Measurements from ENCODE around the gene TRRAP.
"Not testable (repeated sequence)": the region's sequence is repeated elsewhere in the genome, so short reads cannot be mapped to it uniquely, and the experiment has no call there.

TRRAP gene

GRCh38 chr7:98872328-98872924, 5.9 kb upstream of the TRRAP start:
- DNase-seq = peak; percentile 54
- Mint-ChIP-seq H3K36me3 (no peaks in the 10 kb centered on the region), H3K4me1 (peaks cover 7% of the 10 kb centered on the region), H3K9me3 (no peaks in the 10 kb centered on the region), H3K4me3 (no peak overlapping the region), H3K27me3 (peaks cover 72% of the 10 kb centered on the region), H3K27ac (no peak overlapping the region)
- CTCF ChIA-PET = interaction anchor here (0.6 to 2.5 kb wide), 7 partner anchors 11 to 86 kb away, joined by 3 to 10 read pairs (median 3); no protein-coding TSS in a partner anchor

GRCh38 chr7:98873610-98874009, 4.7 kb upstream of the TRRAP start:
- DNase-seq, H3K36me3 Mint-ChIP-seq, H3K4me1 Mint-ChIP-seq, H3K4me3 Mint-ChIP-seq, H3K27ac Mint-ChIP-seq, H3K9me3 Mint-ChIP-seq, CTCF ChIA-PET: not testable (repeated sequence)
- peaks cover 62% of the 10 kb centered on the region for H3K27me3 Mint-ChIP-seq

GRCh38 chr7:98874942-98875341, 3.4 kb upstream of the TRRAP start:
- Mint-ChIP-seq H3K9me3 (no peaks in the 10 kb centered on the region), H3K4me1 (peaks cover 12% of the 10 kb centered on the region), H3K36me3 (peaks cover 5% of the 10 kb centered on the region), H3K4me3 (no peak overlapping the region), H3K27ac (no peak overlapping the region), H3K27me3 (peaks cover 48% of the 10 kb centered on the region)
- no peak for DNase-seq
- CTCF ChIA-PET = interaction anchor here (0.6 kb wide), 2 partner anchors 33 to 504 kb away, joined by 3 to 4 read pairs; no protein-coding TSS in a partner anchor

GRCh38 chr7:98875501-98875900, 2.8 kb upstream of the TRRAP start:
- H3K9me3 Mint-ChIP-seq = no peaks in the 10 kb centered on the region

GRCh38 chr7:98877146-98877545, 1.2 kb upstream of the TRRAP start:
- Mint-ChIP-seq H3K9me3 (no peaks in the 10 kb centered on the region), H3K4me1 (peaks cover 17% of the 10 kb centered on the region), H3K4me3 (peak overlapping the region; percentile 64), H3K27me3 (peaks cover 32% of the 10 kb centered on the region), H3K36me3 (peaks cover 12% of the 10 kb centered on the region), H3K27ac (peak overlapping the region; percentile 73)
- DNase-seq = no peak
- CTCF ChIA-PET = no interaction called here

More at GRCh38 chr7:98875501-98875900, 2.8 kb upstream of the TRRAP start:
- Mint-ChIP-seq H3K36me3 (peaks cover 5% of the 10 kb centered on the region), H3K27ac (no peak overlapping the region), H3K4me1 (peaks cover 14% of the 10 kb centered on the region), H3K27me3 (peaks cover 43% of the 10 kb centered on the region), H3K4me3 (no peak overlapping the region)
- CTCF ChIA-PET = no interaction called here
- DNase-seq = no peak

GRCh38 chr7:98877692-98878364, 504 bp upstream of the TRRAP start:
- Mint-ChIP-seq H3K27ac (peak overlapping the region; percentile 73), H3K27me3 (peaks cover 29% of the 10 kb centered on the region), H3K36me3 (peaks cover 15% of the 10 kb centered on the region), H3K4me3 (peak overlapping the region; percentile 64), H3K9me3 (no peaks in the 10 kb centered on the region), H3K4me1 (peaks cover 17% of the 10 kb centered on the region)
- DNase-seq = no peak
- CTCF ChIA-PET = interaction anchor here (1.2 kb wide), 2 partner anchors 18 to 41 kb away, joined by 3 to 6 read pairs; no protein-coding TSS in a partner anchor

- Mint-ChIP-seq H3K36me3 (peaks cover 24% of the 10 kb centered on the region), H3K9me3 (no peaks in the 10 kb centered on the region), H3K27ac (peak overlapping the region; percentile 94), H3K4me1 (peaks cover 20% of the 10 kb centered on the region), H3K4me3 (peak overlapping the region; percentile 88), H3K27me3 (peaks cover 20% of the 10 kb centered on the region)
- CTCF ChIA-PET = interaction anchor here (0.5 to 1.2 kb wide), 6 partner anchors 8 to 43 kb away, joined by 3 read pairs; no protein-coding TSS in a partner anchor
- peak; percentile 83 for DNase-seq
Observed at GRCh38 chr7:98879198-98879978, 1.1 kb downstream of the TRRAP start.

GRCh38 chr7:98879979-98880315, 1.6 kb downstream of the TRRAP start:
- H3K4me3 Mint-ChIP-seq = peak overlapping the region; percentile 88
- peaks cover 20% of the 10 kb centered on the region for H3K4me1 Mint-ChIP-seq
- peaks cover 25% of the 10 kb centered on the region for H3K36me3 Mint-ChIP-seq
- no peak for DNase-seq
- CTCF ChIA-PET = interaction anchor here (0.5 to 1.0 kb wide), 5 partner anchors 9 to 29 kb away, joined by 3 read pairs; no protein-coding TSS in a partner anchor
- peaks cover 15% of the 10 kb centered on the region for H3K27me3 Mint-ChIP-seq
- peak overlapping the region; percentile 94 for H3K27ac Mint-ChIP-seq
- H3K9me3 Mint-ChIP-seq = no peaks in the 10 kb centered on the region

GRCh38 chr7:98880485-98880884, 2.2 kb downstream of the TRRAP start:
- H3K36me3 Mint-ChIP-seq = peaks cover 25% of the 10 kb centered on the region
- H3K27ac Mint-ChIP-seq = peak overlapping the region; percentile 94
- peaks cover 20% of the 10 kb centered on the region for H3K4me1 Mint-ChIP-seq
- no peaks in the 10 kb centered on the region for H3K9me3 Mint-ChIP-seq
- H3K4me3 Mint-ChIP-seq = peak overlapping the region; percentile 88
- peaks cover 9% of the 10 kb centered on the region for H3K27me3 Mint-ChIP-seq
- no peak for DNase-seq
- CTCF ChIA-PET = no interaction called here

GRCh38 chr7:98881561-98882315, 3.4 kb downstream of the TRRAP start:
- no peak overlapping the region for H3K4me3 Mint-ChIP-seq
- CTCF ChIA-PET = no interaction called here

GRCh38 chr7:98884416-98884815, 6.1 kb downstream of the TRRAP start:
- H3K4me3 Mint-ChIP-seq = no peak overlapping the region
- H3K27me3 Mint-ChIP-seq = no peaks in the 10 kb centered on the region
- CTCF ChIA-PET = no interaction called here
- no peak overlapping the region for H3K27ac Mint-ChIP-seq
- peaks cover 44% of the 10 kb centered on the region for H3K36me3 Mint-ChIP-seq
- peaks cover 24% of the 10 kb centered on the region for H3K4me1 Mint-ChIP-seq
- no peak for DNase-seq
- no peaks in the 10 kb centered on the region for H3K9me3 Mint-ChIP-seq

More at GRCh38 chr7:98881561-98882315, 3.4 kb downstream of the TRRAP start:
- no peaks in the 10 kb centered on the region for H3K9me3 Mint-ChIP-seq
- peaks cover 32% of the 10 kb centered on the region for H3K36me3 Mint-ChIP-seq
- peaks cover 3% of the 10 kb centered on the region for H3K27me3 Mint-ChIP-seq
- H3K27ac Mint-ChIP-seq = peak overlapping the region; percentile 65
- peaks cover 20% of the 10 kb centered on the region for H3K4me1 Mint-ChIP-seq
- DNase-seq = no peak

- no peak overlapping the region for H3K27ac Mint-ChIP-seq
- no peak for DNase-seq
- peaks cover 41% of the 10 kb centered on the region for H3K36me3 Mint-ChIP-seq
- CTCF ChIA-PET = no interaction called here
- H3K27me3 Mint-ChIP-seq = no peaks in the 10 kb centered on the region
- H3K9me3 Mint-ChIP-seq = no peaks in the 10 kb centered on the region
- H3K4me1 Mint-ChIP-seq = peaks cover 6% of the 10 kb centered on the region
- no peak overlapping the region for H3K4me3 Mint-ChIP-seq
Observed at GRCh38 chr7:98887038-98887437, 8.7 kb downstream of the TRRAP start.

- H3K36me3 Mint-ChIP-seq = peaks cover 52% of the 10 kb centered on the region
- no peaks in the 10 kb centered on the region for H3K27me3 Mint-ChIP-seq
- H3K27ac Mint-ChIP-seq = no peak overlapping the region
- H3K4me1 Mint-ChIP-seq = peaks cover 4% of the 10 kb centered on the region
- no peak for DNase-seq
- CTCF ChIA-PET = no interaction called here
- H3K4me3 Mint-ChIP-seq = no peak overlapping the region
- no peaks in the 10 kb centered on the region for H3K9me3 Mint-ChIP-seq
Observed at GRCh38 chr7:98892609-98893008, 14.3 kb downstream of the TRRAP start.

- Mint-ChIP-seq H3K27me3 (no peaks in the 10 kb centered on the region), H3K27ac (no peak overlapping the region), H3K36me3 (peaks cover 64% of the 10 kb centered on the region), H3K4me3 (no peak overlapping the region), H3K9me3 (no peaks in the 10 kb centered on the region), H3K4me1 (no peaks in the 10 kb centered on the region)
- CTCF ChIA-PET = no interaction called here
- DNase-seq = no peak
Observed at GRCh38 chr7:98899816-98900215, 21.5 kb downstream of the TRRAP start.

All from activated naive CD4-positive, alpha-beta T cell treated with anti-CD3 and anti-CD28 coated beads, Interleukin-2, amount 10 ng/mL, durations not matched to agents 7 days and 5 days (primary cell).